ENCODE data around the gene TNRC6C. TPM values are rescaled to one million over a fixed set of nuclear protein-coding genes. Genes with fewer than 3 reads are reported as not detected.

Gene TNRC6C
- polyA plus RNA-seq, 4 donors: 0.89 to 5.1 (median 2.3) TPM

- peaks cover 13 to 93% (median 15%) of the 10 kb centered on the region in 3 donors for H3K36me3 ChIP-seq (ENCODE audit: control insufficient read depth in 3 of 3, insufficient read depth in 2 of 3, low read depth in 1 of 3, low read length in 3 of 3)
- H3K9me3 ChIP-seq (ENCODE audit: control insufficient read depth in 2 of 2, insufficient read depth in 1 of 2, low read depth in 1 of 2, low read length in 1 of 2): no peaks in the 10 kb centered on the region
- DNase-seq (no peak), FAIRE-seq (no peak)
- no peaks in the 10 kb centered on the region for H3K27me3 ChIP-seq (ENCODE audit: control insufficient read depth in 3 of 3, insufficient read depth in 3 of 3, low read length in 3 of 3)
- peaks cover 1 to 19% (median 2%) of the 10 kb centered on the region in 3 donors for H3K4me1 ChIP-seq (ENCODE audit: control insufficient read depth in 3 of 3, insufficient read depth in 2 of 3, low read depth in 1 of 3, low read length in 2 of 3)
- peak overlapping the region in 2 of 3 donors; percentile 54 to 76 for H3K27ac ChIP-seq (ENCODE audit: low read depth in 1 of 3, low read length in 2 of 3)
- 67 to 73% (median 72%) methylated on average over 11 of the region's 11 CpGs for WGBS, 3 donors
- H3K4me3 ChIP-seq (ENCODE audit: low read depth in 1 of 3, low read length in 3 of 3): peak overlapping the region in 1 of 3 donors; percentile 32
These were observed 163.3 kb downstream of the TNRC6C start for GRCh38 chr17:78121801-78122215.

- 79 to 85% (median 82%) methylated on average over 22 to 23 of the region's 23 CpGs for WGBS, 3 donors
- peaks cover 2 to 21% (median 6%) of the 10 kb centered on the region in 3 donors for H3K4me1 ChIP-seq (ENCODE audit: control insufficient read depth in 3 of 3, insufficient read depth in 2 of 3, low read depth in 1 of 3, low read length in 2 of 3)
These were observed 163.9 kb downstream of the TNRC6C start for GRCh38 chr17:78122216-78122930.

GRCh38 chr17:78122931-78123249 is 164.4 kb downstream of the TNRC6C start:
- FAIRE-seq (no peak), DNase-seq (no peak)
- Histone ChIP-seq H3K9me3 (ENCODE audit: control insufficient read depth in 2 of 2, insufficient read depth in 1 of 2, low read depth in 1 of 2, low read length in 1 of 2) (no peaks in the 10 kb centered on the region), H3K36me3 (ENCODE audit: control insufficient read depth in 3 of 3, insufficient read depth in 2 of 3, low read depth in 1 of 3, low read length in 3 of 3) (peaks cover 13 to 86% (median 15%) of the 10 kb centered on the region in 3 donors), H3K27me3 (ENCODE audit: control insufficient read depth in 3 of 3, insufficient read depth in 3 of 3, low read length in 3 of 3) (no peaks in the 10 kb centered on the region), H3K4me3 (ENCODE audit: low read depth in 1 of 3, low read length in 3 of 3) (no peak overlapping the region), H3K27ac (ENCODE audit: low read depth in 1 of 3, low read length in 2 of 3) (no peak overlapping the region), H3K4me1 (ENCODE audit: control insufficient read depth in 3 of 3, insufficient read depth in 2 of 3, low read depth in 1 of 3, low read length in 2 of 3) (peaks cover 2 to 22% (median 6%) of the 10 kb centered on the region in 3 donors)
- 88 to 96% (median 93%) methylated on average over 4 of the region's 4 CpGs for WGBS, 3 donors

More at GRCh38 chr17:78122216-78122930, 163.9 kb downstream of the TNRC6C start:
- no peak for DNase-seq
- peak overlapping the region in 1 of 3 donors; percentile 76 for H3K27ac ChIP-seq (ENCODE audit: low read depth in 1 of 3, low read length in 2 of 3)
- FAIRE-seq: no peak
- H3K4me3 ChIP-seq (ENCODE audit: low read depth in 1 of 3, low read length in 3 of 3): no peak overlapping the region
- no peaks in the 10 kb centered on the region for H3K27me3 ChIP-seq (ENCODE audit: control insufficient read depth in 3 of 3, insufficient read depth in 3 of 3, low read length in 3 of 3)
- H3K9me3 ChIP-seq (ENCODE audit: control insufficient read depth in 2 of 2, insufficient read depth in 1 of 2, low read depth in 1 of 2, low read length in 1 of 2): no peaks in the 10 kb centered on the region
- H3K36me3 ChIP-seq (ENCODE audit: control insufficient read depth in 3 of 3, insufficient read depth in 2 of 3, low read depth in 1 of 3, low read length in 3 of 3): peaks cover 13 to 91% (median 15%) of the 10 kb centered on the region in 3 donors

- Histone ChIP-seq H3K4me1 (ENCODE audit: control insufficient read depth in 3 of 3, insufficient read depth in 2 of 3, low read depth in 1 of 3, low read length in 2 of 3) (peaks cover 2 to 23% (median 6%) of the 10 kb centered on the region in 3 donors), H3K27ac (ENCODE audit: low read depth in 1 of 3, low read length in 2 of 3) (peak overlapping the region in 1 of 3 donors; percentile 33), H3K4me3 (ENCODE audit: low read depth in 1 of 3, low read length in 3 of 3) (no peak overlapping the region), H3K36me3 (ENCODE audit: control insufficient read depth in 3 of 3, insufficient read depth in 2 of 3, low read depth in 1 of 3, low read length in 3 of 3) (peaks cover 13 to 83% (median 15%) of the 10 kb centered on the region in 3 donors), H3K27me3 (ENCODE audit: control insufficient read depth in 3 of 3, insufficient read depth in 3 of 3, low read length in 3 of 3) (no peaks in the 10 kb centered on the region), H3K9me3 (ENCODE audit: control insufficient read depth in 2 of 2, insufficient read depth in 1 of 2, low read depth in 1 of 2, low read length in 1 of 2) (no peaks in the 10 kb centered on the region)
- DNase-seq (no peak), FAIRE-seq (no peak)
- WGBS, 3 donors: 96 to 97% (median 97%) methylated on average over 5 of the region's 5 CpGs
These were observed 164.9 kb downstream of the TNRC6C start for GRCh38 chr17:78123258-78123929.

GRCh38 chr17:78124081-78124835 is 165.8 kb downstream of the TNRC6C start:
- Histone ChIP-seq H3K4me3 (ENCODE audit: low read depth in 1 of 3, low read length in 3 of 3) (peak overlapping the region in 1 of 3 donors; percentile 6), H3K27ac (ENCODE audit: low read depth in 1 of 3, low read length in 2 of 3) (peak overlapping the region in 2 of 3 donors; percentile 9 to 33), H3K36me3 (ENCODE audit: control insufficient read depth in 3 of 3, insufficient read depth in 2 of 3, low read depth in 1 of 3, low read length in 3 of 3) (peaks cover 11 to 75% (median 15%) of the 10 kb centered on the region in 3 donors), H3K27me3 (ENCODE audit: control insufficient read depth in 3 of 3, insufficient read depth in 3 of 3, low read length in 3 of 3) (no peaks in the 10 kb centered on the region), H3K4me1 (ENCODE audit: control insufficient read depth in 3 of 3, insufficient read depth in 2 of 3, low read depth in 1 of 3, low read length in 2 of 3) (peaks cover 2 to 27% (median 6%) of the 10 kb centered on the region in 3 donors), H3K9me3 (ENCODE audit: control insufficient read depth in 2 of 2, insufficient read depth in 1 of 2, low read depth in 1 of 2, low read length in 1 of 2) (no peaks in the 10 kb centered on the region)
- no peak for DNase-seq
- no peak for FAIRE-seq
- WGBS, 3 donors: 70 to 81% (median 74%) methylated on average over 24 to 30 of the region's 30 CpGs

- peaks cover 0 to 3% (median 0%) of the 10 kb centered on the region in 3 donors for H3K27me3 ChIP-seq (ENCODE audit: control insufficient read depth in 3 of 3, insufficient read depth in 3 of 3, low read length in 3 of 3)
- peak overlapping the region in 1 of 3 donors; percentile 33 for H3K27ac ChIP-seq (ENCODE audit: low read depth in 1 of 3, low read length in 2 of 3)
- DNase-seq (no peak), FAIRE-seq (no peak)
- WGBS, 3 donors: 67 to 77% (median 76%) methylated on average over 7 to 12 of the region's 12 CpGs
- H3K9me3 ChIP-seq (ENCODE audit: control insufficient read depth in 2 of 2, insufficient read depth in 1 of 2, low read depth in 1 of 2, low read length in 1 of 2): no peaks in the 10 kb centered on the region
- H3K4me3 ChIP-seq (ENCODE audit: low read depth in 1 of 3, low read length in 3 of 3): peak overlapping the region in 1 of 3 donors; percentile 6
- peaks cover 11 to 72% (median 15%) of the 10 kb centered on the region in 3 donors for H3K36me3 ChIP-seq (ENCODE audit: control insufficient read depth in 3 of 3, insufficient read depth in 2 of 3, low read depth in 1 of 3, low read length in 3 of 3)
- peaks cover 2 to 33% (median 6%) of the 10 kb centered on the region in 3 donors for H3K4me1 ChIP-seq (ENCODE audit: control insufficient read depth in 3 of 3, insufficient read depth in 2 of 3, low read depth in 1 of 3, low read length in 2 of 3)
These were observed 166.3 kb downstream of the TNRC6C start for GRCh38 chr17:78124836-78125137.

- Histone ChIP-seq H3K4me3 (ENCODE audit: low read depth in 1 of 3, low read length in 3 of 3) (peak overlapping the region in 1 of 3 donors; percentile 94), H3K36me3 (ENCODE audit: control insufficient read depth in 3 of 3, insufficient read depth in 2 of 3, low read depth in 1 of 3, low read length in 3 of 3) (peaks cover 11 to 69% (median 15%) of the 10 kb centered on the region in 3 donors), H3K4me1 (ENCODE audit: control insufficient read depth in 3 of 3, insufficient read depth in 2 of 3, low read depth in 1 of 3, low read length in 2 of 3) (peaks cover 2 to 37% (median 6%) of the 10 kb centered on the region in 3 donors), H3K9me3 (ENCODE audit: control insufficient read depth in 2 of 2, insufficient read depth in 1 of 2, low read depth in 1 of 2, low read length in 1 of 2) (no peaks in the 10 kb centered on the region), H3K27ac (ENCODE audit: low read depth in 1 of 3, low read length in 2 of 3) (peak overlapping the region in 2 of 3 donors; percentile 33 to 51), H3K27me3 (ENCODE audit: control insufficient read depth in 3 of 3, insufficient read depth in 3 of 3, low read length in 3 of 3) (peaks cover 0 to 4% (median 0%) of the 10 kb centered on the region in 3 donors)
- FAIRE-seq: no peak
- WGBS, 3 donors: 63 to 81% (median 67%) methylated on average over 36 to 39 of the region's 39 CpGs
- DNase-seq: no peak
These were observed 166.8 kb downstream of the TNRC6C start for GRCh38 chr17:78125138-78125913.
